IMR-90 (cell line): ENCODE results near the gene MAEL. TPM values are rescaled to one million over a fixed set of nuclear protein-coding genes. Genes with fewer than 3 reads are reported as not detected.
A peak's percentile ranks its signal among the peaks of the same experiment; 100 is the strongest.

Experiments
- ATAC-seq: fragments of 200-7000 bp; cut with Tn5 transposase; 2 replicates; pipeline ENCODE4 v1.9.1; 2020; ENCODE audit warnings: low read depth, mild to moderate bottlenecking, moderate library complexity
- BruUV-seq: library from RNA; stranded (reverse); fragments of 400-500 nt; replicated peaks from 2 replicates; lab custom pipeline; 2021; lab: Mats Ljungman, UMichigan
- CTCF ChIA-PET: fragments of 300-600 bp; formaldehyde crosslinking; extraction: SDS; loops from one replicate; lab custom pipeline; 2021; ENCODE audit warnings: antibody characterized with exemption; lab: Yijun Ruan, JAX
- POLR2A ChIA-PET: fragments of 300-600 bp; sonication (Branson Sonifier 250); formaldehyde crosslinking; loops from one replicate; lab custom pipeline; 2022; ENCODE audit warnings: antibody characterized with exemption; ENCODE audit not compliant: unreplicated experiment; lab: Charles Lee
- DNase-seq: peaks from one replicate; pipeline ENCODE4 v3.0.0; 2013
- H2AFZ ChIP-seq: replicated peaks from 2 replicates; pipeline ENCODE3; 2013; ENCODE audit warnings: low read length, mild to moderate bottlenecking; ENCODE audit not compliant: poor library complexity
- H2AK5ac ChIP-seq: 2 replicates; pipeline ENCODE4 v1.6.1; 2013; ENCODE audit warnings: low read depth, low read length, inconsistent platforms
- H2AK9ac ChIP-seq: replicated peaks from 2 replicates; pipeline ENCODE3; 2013; ENCODE audit warnings: mild to moderate bottlenecking, low read depth, low read length, moderate library complexity; ENCODE audit not compliant: poor library complexity
- H2BK120ac ChIP-seq: 2 replicates; pipeline ENCODE4 v1.6.1; 2013; ENCODE audit warnings: low read depth, low read length, inconsistent platforms
- H2BK15ac ChIP-seq: 3 replicates; pipeline ENCODE4 v1.6.1; 2013; ENCODE audit warnings: low read depth, low read length, inconsistent platforms
- H2BK20ac ChIP-seq: 2 replicates; pipeline ENCODE4 v1.6.1; 2013; ENCODE audit warnings: low read depth, mild to moderate bottlenecking, inconsistent platforms, low read length, moderate library complexity
- H2BK5ac ChIP-seq: 2 replicates; pipeline ENCODE4 v1.6.1; 2013; ENCODE audit warnings: mild to moderate bottlenecking, low read depth, low read length, inconsistent platforms; ENCODE audit not compliant: poor library complexity, severe bottlenecking
- H3K14ac ChIP-seq: replicated peaks from 2 replicates; pipeline ENCODE4 v1.6.1; 2013; ENCODE audit warnings: low read depth, low read length, inconsistent platforms
- H3K18ac ChIP-seq: 2 replicates; pipeline ENCODE4 v1.6.1; 2013; ENCODE audit warnings: low read depth, low read length, control low read depth
- H3K23ac ChIP-seq: 2 replicates; pipeline ENCODE4 v1.6.1; 2013; ENCODE audit warnings: low read depth, low read length, inconsistent platforms
- H3K27ac ChIP-seq: 2 replicates; pipeline ENCODE4 v1.5.1; 2013; ENCODE audit warnings: mild to moderate bottlenecking, control low read depth, low read length; ENCODE audit not compliant: insufficient read depth
- H3K27me3 ChIP-seq: 2 replicates; pipeline ENCODE4 v1.6.1; 2013; ENCODE audit warnings: low read length; ENCODE audit not compliant: control insufficient read depth, insufficient read depth
- H3K36me3 ChIP-seq: 2 replicates; pipeline ENCODE4 v1.6.1; 2013; ENCODE audit warnings: low read length, mixed read lengths; ENCODE audit not compliant: control insufficient read depth, insufficient read depth
- H3K4ac ChIP-seq: 2 replicates; pipeline ENCODE4 v1.6.1; 2013; ENCODE audit warnings: low read depth, low read length, inconsistent platforms
- H3K4me1 ChIP-seq: 2 replicates; pipeline ENCODE4 v1.6.1; 2013; ENCODE audit warnings: low read length, mixed read lengths; ENCODE audit not compliant: control insufficient read depth, insufficient read depth
- H3K4me2 ChIP-seq: 2 replicates; pipeline ENCODE4 v1.6.1; 2013; ENCODE audit warnings: low read depth, mild to moderate bottlenecking, control low read depth, low read length, moderate library complexity
- H3K4me3 ChIP-seq: 2 replicates; pipeline ENCODE4 v1.5.1; 2013; ENCODE audit warnings: low read depth, mild to moderate bottlenecking, control low read depth, low read length, moderate library complexity; ENCODE audit not compliant: insufficient read depth
- H3K56ac ChIP-seq: 2 replicates; pipeline ENCODE4 v1.6.1; 2013; ENCODE audit warnings: low read length, inconsistent platforms; ENCODE audit not compliant: insufficient read depth; ENCODE audit errors: extremely low read depth
- H3K79me1 ChIP-seq, 2 experiments: 2 replicates each; pipeline ENCODE4 v1.6.1; 2013; ENCODE audit warnings: low read length in 2 of 2, inconsistent platforms in 1 of 2, low read depth in 1 of 2
- H3K9ac ChIP-seq: 2 replicates; pipeline ENCODE4 v1.6.1; 2013; ENCODE audit warnings: low read depth, low read length, control low read depth
- H3K9me1 ChIP-seq: 2 replicates; pipeline ENCODE4 v1.6.1; 2013; ENCODE audit warnings: low read length, inconsistent platforms; ENCODE audit not compliant: insufficient read depth
- H3K9me3 ChIP-seq: 2 replicates; pipeline ENCODE4 v1.6.1; 2013; ENCODE audit warnings: low read length; ENCODE audit not compliant: control insufficient read depth, insufficient read depth
- H4K20me1 ChIP-seq: 2 replicates; pipeline ENCODE4 v1.6.1; 2013; ENCODE audit warnings: low read length, inconsistent platforms; ENCODE audit not compliant: insufficient read depth
- H4K5ac ChIP-seq: 2 replicates; pipeline ENCODE4 v1.6.1; 2013; ENCODE audit warnings: mild to moderate bottlenecking, low read depth, low read length, control low read depth
- H4K8ac ChIP-seq, 2 experiments: 2 replicates each; pipeline ENCODE4 v1.6.1; 2013; ENCODE audit warnings: low read depth in 2 of 2, low read length in 2 of 2, control low read depth in 1 of 2, inconsistent platforms in 1 of 2
- H4K91ac ChIP-seq: 2 replicates; pipeline ENCODE4 v1.6.1; 2013; ENCODE audit warnings: low read depth, low read length, inconsistent platforms; ENCODE audit not compliant: insufficient read depth
- FOS ChIP-seq: fragments of 150-350 bp; IDR thresholded peaks from 2 replicates; pipeline ENCODE4 v1.6.1; 2016; ENCODE audit warnings: low read depth, low read length
- NFE2L2 ChIP-seq: fragments of 150-350 bp; IDR thresholded peaks from 2 replicates; pipeline ENCODE4 v1.6.1; 2016; ENCODE audit warnings: low read depth, mild to moderate bottlenecking, low read length
- RAD21 ChIP-seq: IDR thresholded peaks from 2 replicates; pipeline ENCODE4 v1.6.1; 2012; ENCODE audit warnings: low read length, improper control_type of control experiment
- whole genome bisulfite sequencing, 2 experiments: methylation state at CpG; one replicate each; pipeline versions ENCODE4 v1.1.5 to v1.1.7; 2013; ENCODE audit warnings: missing lambda C conversion rate in 2 of 2; ENCODE audit not compliant: insufficient read length in 1 of 2; ENCODE audit errors: extremely low coverage in 2 of 2; 5-methylcytosine and 5-hydroxymethylcytosine counted together
- dilution Hi-C: fragments of 300-500 bp; cut with HindIII; formaldehyde crosslinking; loops from one replicate; pipeline ENCODE4 v1.14.3; 2018; ENCODE audit warnings: low sequenced_read_pairs; ENCODE audit not compliant: unreplicated experiment
- in situ Hi-C: fragments of 300-500 bp; cut with MboI; formaldehyde crosslinking; loops from 3 replicates; pipeline ENCODE4 v1.14.3; 2019; ENCODE audit warnings: low sequenced_read_pairs, inconsistent platforms, mixed read lengths
- intact Hi-C: fragments of 100-400 bp; cut with micrococcal nuclease; formaldehyde crosslinking; loops from 2 replicates; pipeline ENCODE4 v1.10.0; 2022
- polyA plus RNA-seq, 3 experiments: library from polyadenylated mRNA; depleted of rRNA; stranded (reverse); fragments of >200 nt; gene quantifications; 2 replicates each; pipeline ENCODE4 v1.2.3, GENCODE V29; 2012; ENCODE audit warnings: low replicate concordance in 1 of 3
- total RNA-seq: library from RNA; depleted of rRNA; stranded (reverse); fragments of >200 nt; gene quantifications from 2 replicates; pipeline ENCODE4 v1.2.3, GENCODE V29; 2012

The MAEL gene
- total and polyA plus RNA-seq, 2 of the 4 experiments (the other 2 are of a cell fraction) = not detected

DNA sequence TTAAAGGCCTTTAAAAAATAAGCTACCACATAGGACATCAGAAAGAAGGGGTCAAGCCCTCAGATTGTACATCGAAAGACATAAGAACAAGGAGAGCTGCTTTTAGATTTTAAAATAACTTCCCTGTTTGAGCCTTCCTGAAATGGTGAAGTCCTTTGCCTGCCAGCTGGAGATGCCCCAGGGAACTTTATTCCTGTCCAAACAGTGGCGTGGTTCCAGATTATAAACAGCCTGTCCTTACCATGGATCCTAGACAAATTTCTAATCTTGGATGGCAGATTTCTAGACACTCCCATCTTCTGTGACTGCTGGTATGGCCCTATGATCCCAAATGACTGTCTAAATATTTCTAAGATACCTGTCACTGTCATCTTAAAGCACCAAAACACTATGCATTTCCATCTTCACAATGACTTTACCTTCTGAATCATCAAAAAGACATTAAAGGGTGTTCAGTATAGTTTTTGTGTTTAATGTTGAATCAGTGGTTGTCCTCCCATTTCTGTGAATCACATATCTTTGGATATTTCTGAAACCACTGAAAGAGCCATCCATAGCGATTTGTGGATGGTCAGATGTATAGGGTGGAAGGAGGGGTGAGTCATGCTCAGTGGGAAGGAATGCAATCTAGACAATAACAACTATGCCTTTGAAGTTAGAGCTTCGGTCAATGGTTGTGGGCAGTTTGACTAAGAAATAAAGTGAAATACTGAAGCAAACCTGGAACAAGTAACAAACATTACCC is 36.9 kb upstream of the MAEL start:
- Histone ChIP-seq H2BK20ac (no peak overlapping the region), H3K56ac (no peak overlapping the region), H2AK5ac (no peak overlapping the region), H3K18ac (no peak overlapping the region), H4K5ac (no peak overlapping the region), H4K8ac (no peak overlapping the region), H2AFZ (no peak overlapping the region), H3K79me1 (no peaks in the 10 kb centered on the region), H3K4me2 (no peak overlapping the region), H3K4ac (no peak overlapping the region), H3K4me1 (no peaks in the 10 kb centered on the region), H3K9me1 (no peaks in the 10 kb centered on the region), H4K91ac (no peak overlapping the region), H2BK120ac (no peak overlapping the region), H3K4me3 (no peak overlapping the region), H2BK5ac (no peak overlapping the region), H3K23ac (no peak overlapping the region), H3K14ac (no peak overlapping the region), H4K20me1 (no peaks in the 10 kb centered on the region), H3K9ac (no peak overlapping the region), H3K36me3 (no peaks in the 10 kb centered on the region), H2BK15ac (no peak overlapping the region), H3K27ac (no peak overlapping the region), H3K27me3 (peaks cover 17% of the 10 kb centered on the region), H2AK9ac (no peak overlapping the region), H3K9me3 (no peaks in the 10 kb centered on the region)
- WGBS, 2 experiments = 44% methylated on average over 1 of the region's 4 CpGs; no CpG with 5 or more reads in 1 of the 2 experiments
- peak; percentile 37; the same call in 1 of the 2 replicates for ATAC-seq
- CTCF ChIA-PET = interaction anchor here (1.0 kb wide), 1 partner anchor 42 kb away, joined by 3 read pairs; no protein-coding TSS in a partner anchor
- dilution Hi-C loops (no loop called here), in situ Hi-C loops (no loop called here), intact Hi-C loops (no loop called here)
- TF ChIP-seq FOS = 0 out of 2 replicates have a peak, but pooled peaks have one; percentile 29
- no peak for TF ChIP-seq RAD21
- TF ChIP-seq NFE2L2 = no peak
- POLR2A ChIA-PET = no interaction called here
- no TSS peak for BruUV-seq
- DNase-seq = peak; percentile 48
